Measurements from ENCODE around the gene CNPY1.

- no peak for TF ChIP-seq CTCF (IDR thresholded peaks at IDR 0.05)
- no peak for TF ChIP-seq TCF7L2 (IDR thresholded peaks at IDR 0.05; ENCODE audit: low read depth, low read length)
- no peak for TF ChIP-seq POLR2AphosphoS5 (IDR thresholded peaks at IDR 0.05; ENCODE audit: low read depth, low read length)
- TF ChIP-seq, protein P1, sequence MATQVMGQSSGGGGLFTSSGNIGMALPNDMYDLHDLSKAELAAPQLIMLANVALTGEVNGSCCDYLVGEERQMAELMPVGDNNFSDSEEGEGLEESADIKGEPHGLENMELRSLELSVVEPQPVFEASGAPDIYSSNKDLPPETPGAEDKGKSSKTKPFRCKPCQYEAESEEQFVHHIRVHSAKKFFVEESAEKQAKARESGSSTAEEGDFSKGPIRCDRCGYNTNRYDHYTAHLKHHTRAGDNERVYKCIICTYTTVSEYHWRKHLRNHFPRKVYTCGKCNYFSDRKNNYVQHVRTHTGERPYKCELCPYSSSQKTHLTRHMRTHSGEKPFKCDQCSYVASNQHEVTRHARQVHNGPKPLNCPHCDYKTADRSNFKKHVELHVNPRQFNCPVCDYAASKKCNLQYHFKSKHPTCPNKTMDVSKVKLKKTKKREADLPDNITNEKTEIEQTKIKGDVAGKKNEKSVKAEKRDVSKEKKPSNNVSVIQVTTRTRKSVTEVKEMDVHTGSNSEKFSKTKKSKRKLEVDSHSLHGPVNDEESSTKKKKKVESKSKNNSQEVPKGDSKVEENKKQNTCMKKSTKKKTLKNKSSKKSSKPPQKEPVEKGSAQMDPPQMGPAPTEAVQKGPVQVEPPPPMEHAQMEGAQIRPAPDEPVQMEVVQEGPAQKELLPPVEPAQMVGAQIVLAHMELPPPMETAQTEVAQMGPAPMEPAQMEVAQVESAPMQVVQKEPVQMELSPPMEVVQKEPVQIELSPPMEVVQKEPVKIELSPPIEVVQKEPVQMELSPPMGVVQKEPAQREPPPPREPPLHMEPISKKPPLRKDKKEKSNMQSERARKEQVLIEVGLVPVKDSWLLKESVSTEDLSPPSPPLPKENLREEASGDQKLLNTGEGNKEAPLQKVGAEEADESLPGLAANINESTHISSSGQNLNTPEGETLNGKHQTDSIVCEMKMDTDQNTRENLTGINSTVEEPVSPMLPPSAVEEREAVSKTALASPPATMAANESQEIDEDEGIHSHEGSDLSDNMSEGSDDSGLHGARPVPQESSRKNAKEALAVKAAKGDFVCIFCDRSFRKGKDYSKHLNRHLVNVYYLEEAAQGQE (IDR thresholded peaks at IDR 0.05; ENCODE audit: insufficient read depth in 1 of 2, low read depth in 2 of 2, low read length in 1 of 2) = no peak
- no peak for TF ChIP-seq SIN3A (IDR thresholded peaks at IDR 0.05; ENCODE audit: borderline replicate concordance, insufficient read depth, low read depth, low read length)
These were observed 24.6 kb upstream of the CNPY1 start for GRCh38 chr7:155570991-155571390.

Measured in Panc1 (cell line).